Transverse colon (tissue), 4 donors: Measurements from ENCODE around the gene CCDC14. TPM values are rescaled to one million over a fixed set of nuclear protein-coding genes. Genes with fewer than 3 reads are reported as not detected.

Source experiments
- DNase-seq: peaks from one replicate; pipeline ENCODE4 v3.0.0-alpha.2; 2019
- H3K27ac ChIP-seq, 4 donors: fragments of 200-600 bp; sonication (generic); 2 replicates each; pipeline ENCODE4 v1.5.1; 2016 to 2018; ENCODE audit warnings: inconsistent platforms in 4 of 4
- H3K27me3 ChIP-seq: fragments of 200-600 bp; sonication (generic); 2 replicates; pipeline ENCODE4 v1.5.1; 2017; ENCODE audit warnings: inconsistent platforms
- H3K36me3 ChIP-seq, 4 donors: fragments of 200-600 bp; sonication (generic); 2 replicates each; pipeline ENCODE4 v1.5.1; 2017 to 2019; ENCODE audit warnings: inconsistent platforms in 4 of 4
- H3K4me1 ChIP-seq, 4 donors: fragments of 200-600 bp; sonication (generic); 2 replicates each; pipeline ENCODE4 v1.5.1; 2017 to 2020; ENCODE audit warnings: inconsistent platforms in 4 of 4
- H3K4me3 ChIP-seq, 4 donors: fragments of 200-600 bp; sonication (generic); 1 replicate in 1 of 4; 2 replicates in 3 of 4; pipeline versions ENCODE4 v1.5.1 to v1.6.1; 2017 to 2019; ENCODE audit warnings: inconsistent platforms in 4 of 4
- H3K9me3 ChIP-seq, 2 donors: fragments of 200-600 bp; sonication (generic); 2 replicates each; pipeline ENCODE4 v1.5.1; 2017 to 2019; ENCODE audit warnings: inconsistent platforms in 2 of 2
- CTCF ChIP-seq, 5 experiments: fragments of 200-600 bp in 3 of 5; fragments of 450-650 bp in 2 of 5; sonication (generic) in 3 of 5; IDR thresholded peaks; 1 replicate in 2 of 5; 2 replicates in 3 of 5; pipeline ENCODE4 v1.5.1; 2016 to 2017; ENCODE audit warnings: antibody characterized with exemption in 5 of 5, inconsistent platforms in 3 of 5, mild to moderate bottlenecking in 2 of 5, moderate library complexity in 1 of 5
- EP300 ChIP-seq: sonication (generic); formaldehyde crosslinking; IDR thresholded peaks from one replicate; pipeline ENCODE4 v1.6.1; 2017; ENCODE audit warnings: antibody characterized with exemption, low read depth
- POLR2A ChIP-seq: fragments of 450-650 bp; IDR thresholded peaks from one replicate; pipeline ENCODE4 v1.6.1; 2016; ENCODE audit warnings: antibody characterized with exemption, mild to moderate bottlenecking, moderate library complexity
- POLR2AphosphoS5 ChIP-seq, 3 donors: sonication (generic); formaldehyde crosslinking; IDR thresholded peaks; one replicate each; pipeline ENCODE4 v1.6.1; 2016; ENCODE audit warnings: antibody characterized with exemption in 3 of 3
- WGBS, 2 donors: methylation state at CpG; one replicate each; pipeline ENCODE4 v1.1.5; 2018; ENCODE audit warnings: low coverage in 1 of 2; 5-methylcytosine and 5-hydroxymethylcytosine counted together
- in situ Hi-C, 4 donors: fragments of 200-750 bp; cut with MboI; loops; one replicate each; pipeline versions ENCODE4 v1.15.0 to v1.15.1; 2017; ENCODE audit warnings: low sequenced_read_pairs in 3 of 4, low pct_ligation_motif_present in 1 of 4, low pct_unique_long_range_greater_than_20kb in 1 of 4
- intact Hi-C: fragments of 100-400 bp; cut with DNase I; formaldehyde crosslinking; loops from one replicate; pipeline ENCODE4 v1.15.1; 2023; ENCODE audit warnings: low total_unique reads
- total RNA-seq, 4 donors: library from RNA; depleted of rRNA; stranded (reverse); fragments of >200 nt; gene quantifications; one replicate each; pipeline ENCODE4 v1.1.0, GENCODE V29; 2016

CCDC14 gene
- total RNA-seq, 4 donors from 2014 or later, result 93.1 to 117 (median 110) TPM

GRCh38 chr3:123920868-123921267 lies 40.2 kb downstream of the CCDC14 start:
- Histone ChIP-seq H3K27me3 (no peaks in the 10 kb centered on the region), H3K9me3 (peaks cover 20 to 23% of the 10 kb centered on the region in 2 donors), H3K27ac (no peak overlapping the region), H3K4me1 (no peaks in the 10 kb centered on the region), H3K4me3 (no peak overlapping the region), H3K36me3 (peaks cover 0 to 39% (median 14%) of the 10 kb centered on the region in 4 donors)
- intact Hi-C loops (no loop called here), in situ Hi-C loops (no loop called here)
- no peak for DNase-seq
- TF ChIP-seq CTCF (IDR thresholded peaks at IDR 0.05) (no peak), POLR2AphosphoS5 (IDR thresholded peaks at IDR 0.05) (no peak), EP300 (no peak), POLR2A (no peak)

- Histone ChIP-seq H3K27me3 (no peaks in the 10 kb centered on the region), H3K9me3 (peaks cover 20 to 23% of the 10 kb centered on the region in 2 donors), H3K27ac (no peak overlapping the region), H3K4me1 (no peaks in the 10 kb centered on the region), H3K4me3 (no peak overlapping the region), H3K36me3 (peaks cover 0 to 34% (median 12%) of the 10 kb centered on the region in 4 donors)
- WGBS, 2 donors, result 88 to 93% methylated on average over 1 of the region's 1 CpG
- in situ Hi-C loops, result no loop called here
- intact Hi-C loops, result no loop called here
- no peak for DNase-seq
- TF ChIP-seq CTCF (IDR thresholded peaks at IDR 0.05), result no peak
- TF ChIP-seq EP300, result no peak
- TF ChIP-seq POLR2A, result no peak
- no peak for TF ChIP-seq POLR2AphosphoS5 (IDR thresholded peaks at IDR 0.05)
Measured at GRCh38 chr3:123920383-123920782, 40.6 kb downstream of the CCDC14 start.

GRCh38 chr3:123919353-123919752 lies 41.7 kb downstream of the CCDC14 start:
- Histone ChIP-seq H3K36me3 (peaks cover 0 to 36% (median 10%) of the 10 kb centered on the region in 4 donors), H3K27ac (no peak overlapping the region), H3K4me1 (no peaks in the 10 kb centered on the region), H3K9me3 (peaks cover 20 to 23% of the 10 kb centered on the region in 2 donors), H3K27me3 (no peaks in the 10 kb centered on the region), H3K4me3 (no peak overlapping the region)
- intact Hi-C loops (no loop called here), in situ Hi-C loops (no loop called here)
- TF ChIP-seq EP300 (no peak), POLR2AphosphoS5 (IDR thresholded peaks at IDR 0.05) (no peak)
- DNase-seq, result no peak
- WGBS, 2 donors, result 85% methylated on average over 3 of the region's 3 CpGs; no CpG with 5 or more reads in 1 of the 2 donors

GRCh38 chr3:123914829-123915228 lies 46.2 kb downstream of the CCDC14 start:
- Histone ChIP-seq H3K36me3 (peaks cover 0 to 9% (median 1%) of the 10 kb centered on the region in 4 donors), H3K27ac (no peak overlapping the region), H3K4me1 (no peaks in the 10 kb centered on the region), H3K4me3 (no peak overlapping the region), H3K9me3 (peaks cover 0 to under 1% of the 10 kb centered on the region in 2 donors), H3K27me3 (no peaks in the 10 kb centered on the region)
- DNase-seq, result no peak
- no peak for TF ChIP-seq POLR2AphosphoS5 (IDR thresholded peaks at IDR 0.05)
- no peak for TF ChIP-seq EP300
- 77 to 80% methylated on average over 5 of the region's 5 CpGs for WGBS, 2 donors
- intact Hi-C loops, result no loop called here
- in situ Hi-C loops, result no loop called here

GRCh38 chr3:123909785-123910184 lies 51.2 kb downstream of the CCDC14 start:
- Histone ChIP-seq H3K4me3 (no peak overlapping the region), H3K4me1 (no peaks in the 10 kb centered on the region), H3K27me3 (no peaks in the 10 kb centered on the region), H3K27ac (no peak overlapping the region), H3K9me3 (no peaks in the 10 kb centered on the region), H3K36me3 (peaks cover 0 to 1% (median 0%) of the 10 kb centered on the region in 4 donors)
- DNase-seq, result no peak
- in situ Hi-C loops, result no loop called here
- intact Hi-C loops, result no loop called here
- WGBS, 2 donors, result 67 to 77% methylated on average over 1 to 2 of the region's 2 CpGs
- no peak for TF ChIP-seq POLR2AphosphoS5 (IDR thresholded peaks at IDR 0.05)
- TF ChIP-seq CTCF (IDR thresholded peaks at IDR 0.05), result no peak
- no peak for TF ChIP-seq EP300
- TF ChIP-seq POLR2A, result no peak
